ENCODE results near the gene ARL11. TPM values are rescaled to one million over a fixed set of nuclear protein-coding genes. Genes with fewer than 3 reads are reported as not detected.

Gene ARL11
- total RNA-seq, 1 experiment from 2014 or later = 0.35 TPM

DNA sequence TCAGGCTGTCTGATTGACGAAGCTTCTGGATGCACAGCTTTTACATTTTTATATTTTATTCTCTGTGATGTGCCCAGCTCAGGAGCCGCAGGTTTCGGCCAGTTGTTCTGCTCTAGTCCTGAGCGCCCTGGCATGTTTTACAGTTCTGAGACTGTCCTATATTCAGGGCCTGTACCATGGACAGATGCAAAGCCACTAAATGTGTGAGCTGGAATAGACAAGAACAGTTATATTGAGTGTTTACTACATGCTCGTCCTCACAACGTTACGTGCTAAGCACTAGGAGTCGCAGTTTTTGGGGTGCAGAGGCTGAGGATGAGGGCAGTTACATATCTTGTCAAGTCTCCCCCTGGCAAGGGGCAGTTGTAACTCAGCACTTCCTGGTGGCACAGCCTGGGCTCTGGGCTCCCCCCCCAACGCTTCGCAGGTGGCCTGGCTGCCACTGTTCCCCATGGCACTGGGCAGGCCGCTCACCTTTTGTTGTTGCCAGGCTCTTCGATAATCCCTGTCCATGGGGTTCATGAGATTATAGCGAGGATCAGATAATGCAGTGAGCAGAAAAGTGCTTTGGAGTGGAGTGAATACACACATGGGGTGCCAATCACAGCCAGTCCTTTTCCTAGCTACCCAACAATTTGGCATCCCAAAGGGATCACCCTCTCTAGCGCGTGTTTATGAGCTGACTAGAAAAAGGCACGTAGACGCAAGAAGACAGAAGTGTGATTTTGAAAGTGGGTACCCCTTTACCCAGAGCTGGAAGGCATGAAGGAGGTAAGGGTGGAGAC, 23.5 kb downstream of the ARL11 start:
- no peaks in the 10 kb centered on the region for H3K27me3 Mint-ChIP-seq (ENCODE audit: low read depth)
- H3K27ac Mint-ChIP-seq = no peak overlapping the region
- TF ChIP-seq ZNF219 (CRISPR knock-in tag; IDR thresholded peaks at IDR 0.05; ENCODE audit: borderline replicate concordance) (no peak), RORB (CRISPR knock-in tag; IDR thresholded peaks at IDR 0.05) (no peak), NR3C1 (CRISPR knock-in tag; conservative IDR thresholded peaks at IDR 0.05; ENCODE audit: low read depth) (no peak), STAT6 (CRISPR knock-in tag; conservative IDR thresholded peaks at IDR 0.05; ENCODE audit: low read depth) (no peak), SP1 (CRISPR knock-in tag; conservative IDR thresholded peaks at IDR 0.05) (no peak), PRRX2 (CRISPR knock-in tag; IDR thresholded peaks at IDR 0.05) (no peak), SMAD4 (CRISPR knock-in tag; IDR thresholded peaks at IDR 0.05) (no peak), ZNF532 (CRISPR knock-in tag; IDR thresholded peaks at IDR 0.05; ENCODE audit: borderline replicate concordance) (no peak), ATF2 (CRISPR knock-in tag; IDR thresholded peaks at IDR 0.05; ENCODE audit: borderline replicate concordance, low read depth) (no peak), EMX1 (CRISPR knock-in tag; IDR thresholded peaks at IDR 0.05) (no peak), ELF4 (CRISPR knock-in tag; IDR thresholded peaks at IDR 0.05; ENCODE audit: low read depth) (no peak), CREB1 (CRISPR knock-in tag; IDR thresholded peaks at IDR 0.05) (no peak)
- TF ChIP-seq, protein P1, sequence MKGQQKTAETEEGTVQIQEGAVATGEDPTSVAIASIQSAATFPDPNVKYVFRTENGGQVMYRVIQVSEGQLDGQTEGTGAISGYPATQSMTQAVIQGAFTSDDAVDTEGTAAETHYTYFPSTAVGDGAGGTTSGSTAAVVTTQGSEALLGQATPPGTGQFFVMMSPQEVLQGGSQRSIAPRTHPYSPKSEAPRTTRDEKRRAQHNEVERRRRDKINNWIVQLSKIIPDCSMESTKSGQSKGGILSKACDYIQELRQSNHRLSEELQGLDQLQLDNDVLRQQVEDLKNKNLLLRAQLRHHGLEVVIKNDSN (CRISPR knock-in tag; IDR thresholded peaks at IDR 0.05) = no peak
- TF ChIP-seq, protein P2, sequence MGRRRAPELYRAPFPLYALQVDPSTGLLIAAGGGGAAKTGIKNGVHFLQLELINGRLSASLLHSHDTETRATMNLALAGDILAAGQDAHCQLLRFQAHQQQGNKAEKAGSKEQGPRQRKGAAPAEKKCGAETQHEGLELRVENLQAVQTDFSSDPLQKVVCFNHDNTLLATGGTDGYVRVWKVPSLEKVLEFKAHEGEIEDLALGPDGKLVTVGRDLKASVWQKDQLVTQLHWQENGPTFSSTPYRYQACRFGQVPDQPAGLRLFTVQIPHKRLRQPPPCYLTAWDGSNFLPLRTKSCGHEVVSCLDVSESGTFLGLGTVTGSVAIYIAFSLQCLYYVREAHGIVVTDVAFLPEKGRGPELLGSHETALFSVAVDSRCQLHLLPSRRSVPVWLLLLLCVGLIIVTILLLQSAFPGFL (CRISPR knock-in tag; IDR thresholded peaks at IDR 0.05; ENCODE audit: borderline replicate concordance) = no peak
- TF ChIP-seq, protein P3, sequence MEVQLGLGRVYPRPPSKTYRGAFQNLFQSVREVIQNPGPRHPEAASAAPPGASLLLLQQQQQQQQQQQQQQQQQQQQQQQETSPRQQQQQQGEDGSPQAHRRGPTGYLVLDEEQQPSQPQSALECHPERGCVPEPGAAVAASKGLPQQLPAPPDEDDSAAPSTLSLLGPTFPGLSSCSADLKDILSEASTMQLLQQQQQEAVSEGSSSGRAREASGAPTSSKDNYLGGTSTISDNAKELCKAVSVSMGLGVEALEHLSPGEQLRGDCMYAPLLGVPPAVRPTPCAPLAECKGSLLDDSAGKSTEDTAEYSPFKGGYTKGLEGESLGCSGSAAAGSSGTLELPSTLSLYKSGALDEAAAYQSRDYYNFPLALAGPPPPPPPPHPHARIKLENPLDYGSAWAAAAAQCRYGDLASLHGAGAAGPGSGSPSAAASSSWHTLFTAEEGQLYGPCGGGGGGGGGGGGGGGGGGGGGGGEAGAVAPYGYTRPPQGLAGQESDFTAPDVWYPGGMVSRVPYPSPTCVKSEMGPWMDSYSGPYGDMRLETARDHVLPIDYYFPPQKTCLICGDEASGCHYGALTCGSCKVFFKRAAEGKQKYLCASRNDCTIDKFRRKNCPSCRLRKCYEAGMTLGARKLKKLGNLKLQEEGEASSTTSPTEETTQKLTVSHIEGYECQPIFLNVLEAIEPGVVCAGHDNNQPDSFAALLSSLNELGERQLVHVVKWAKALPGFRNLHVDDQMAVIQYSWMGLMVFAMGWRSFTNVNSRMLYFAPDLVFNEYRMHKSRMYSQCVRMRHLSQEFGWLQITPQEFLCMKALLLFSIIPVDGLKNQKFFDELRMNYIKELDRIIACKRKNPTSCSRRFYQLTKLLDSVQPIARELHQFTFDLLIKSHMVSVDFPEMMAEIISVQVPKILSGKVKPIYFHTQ (CRISPR knock-in tag; IDR thresholded peaks at IDR 0.05) = no peak
- DNase-seq (ENCODE audit: low spot score) = no peak
- ChIA-PET CTCF (interaction anchor here (0.6 to 1.2 kb wide), 4 partner anchors 160 to 285 kb away, joined by 3 to 5 read pairs (median 3); partner anchors contain the start of gene SPRYD7), POLR2A (no interaction called here)
- H3K4me3 Mint-ChIP-seq = no peak overlapping the region
- H3K4me1 Mint-ChIP-seq = peaks cover 4% of the 10 kb centered on the region
- H3K9me3 Mint-ChIP-seq = no peaks in the 10 kb centered on the region
- H3K36me3 Mint-ChIP-seq = peaks cover 5% of the 10 kb centered on the region; the same call in 1 of the 2 replicates
- no peak for ATAC-seq

Data from WTC11 (cell line).